ENCODE data around the gene NCS1.

- no peak for TF ChIP-seq POLR2AphosphoS5 (IDR thresholded peaks at IDR 0.05; ENCODE audit: low read depth, low read length)
- TF ChIP-seq POLR2A (IDR thresholded peaks at IDR 0.05; ENCODE audit: low read depth, low read length) = no peak
Observed at GRCh38 chr9:130140706-130141105, 31.5 kb upstream of the NCS1 start.

Data from GM12892 (cell line).